ENCODE data around the gene C19orf44. TPM values are rescaled to one million over a fixed set of nuclear protein-coding genes. Genes with fewer than 3 reads are reported as not detected.
A peak's percentile ranks its signal among the peaks of the same experiment; 100 is the strongest.
"Not testable (repeated sequence)": the region's sequence is repeated elsewhere in the genome, so short reads cannot be mapped to it uniquely, and the experiment has no call there.

Gene C19orf44
- total and polyA plus RNA-seq, 2 experiments from 2014 or later: 2.5 to 5.9 TPM

- H3K79me2 ChIP-seq (replicated peaks; ENCODE audit: insufficient read depth); H3K9me3 Mint-ChIP-seq: not testable (repeated sequence)
Measured at GRCh38 chr19:16486476-16486875, 9.7 kb upstream of the C19orf44 start.

GRCh38 chr19:16496613-16496983 is 404 bp downstream of the C19orf44 start:
- Histone ChIP-seq H3K4me2 (peak overlapping the region; percentile 78), H4K20me1 (replicated peaks; ENCODE audit: insufficient read depth) (no peaks in the 10 kb centered on the region), H3K27me3 (ENCODE audit: insufficient read depth) (no peaks in the 10 kb centered on the region), H3K36me3 (ENCODE audit: insufficient read depth) (no peaks in the 10 kb centered on the region), H2AFZ (peak overlapping the region; percentile 90), H3K4me1 (ENCODE audit: insufficient read depth) (peaks cover 5% of the 10 kb centered on the region; the same call in 1 of the 2 replicates), H3K27ac (ENCODE audit: low read depth) (no peak overlapping the region), H3K4me3 (peak overlapping the region; percentile 83), H3K9me2 (ENCODE audit: insufficient read depth) (no peaks in the 10 kb centered on the region), H3K79me2 (replicated peaks; ENCODE audit: insufficient read depth) (peaks cover 7% of the 10 kb centered on the region; the same call in 1 of the 2 replicates), H3F3A (replicated peaks; ENCODE audit: low read depth) (0 out of 2 replicates have a peak, but pooled peaks cover 2% of the 10 kb centered on the region)
- no peaks in the 10 kb centered on the region for H3K27me3 Mint-ChIP-seq (ENCODE audit: insufficient read depth, low read depth, poor library complexity)
- H3K4me1 Mint-ChIP-seq: peaks cover 6% of the 10 kb centered on the region
- DNase-seq (ENCODE audit: low spot score) (peak; percentile 18), ATAC-seq (no peak)
- H3K36me3 Mint-ChIP-seq (ENCODE audit: low read depth): peaks cover 5% of the 10 kb centered on the region; the same call in 2 of the 3 replicates
- no peaks in the 10 kb centered on the region for H3K9me3 Mint-ChIP-seq
- peak overlapping the region; percentile 91 for H3K4me3 Mint-ChIP-seq
- H3K27ac Mint-ChIP-seq: 0 out of 2 replicates have a peak overlapping the region, but pooled peaks have one; percentile 40
- TF ChIP-seq STAT1 (IDR thresholded peaks at IDR 0.05; ENCODE audit: unreplicated experiment): no peak
- TF ChIP-seq CREB1 (CRISPR knock-in tag; IDR thresholded peaks at IDR 0.05; ENCODE audit: low read depth): no peak
- TF ChIP-seq ZNF114 (CRISPR knock-in tag; IDR thresholded peaks at IDR 0.05): no peak
- TF ChIP-seq NANOG (IDR thresholded peaks at IDR 0.05; ENCODE audit: borderline replicate concordance): no peak
- TF ChIP-seq ZNF331 (CRISPR knock-in tag; IDR thresholded peaks at IDR 0.05; ENCODE audit: low read depth): no peak
- no peak for TF ChIP-seq JUNB (IDR thresholded peaks at IDR 0.05; ENCODE audit: unreplicated experiment)
- TF ChIP-seq CTCF (conservative IDR thresholded peaks at IDR 0.05; ENCODE audit: low read depth in 2 of 2): no peak
- no peak for TF ChIP-seq POLR2AphosphoS5 (IDR thresholded peaks at IDR 0.05; ENCODE audit: low read depth)
- no peak for TF ChIP-seq ETS1 (IDR thresholded peaks at IDR 0.05)
- no peak for TF ChIP-seq REST (IDR thresholded peaks at IDR 0.05; ENCODE audit: unreplicated experiment)
- no peak for TF ChIP-seq EZH2phosphoT487 (IDR thresholded peaks at IDR 0.05; ENCODE audit: unreplicated experiment)

More at GRCh38 chr19:16486476-16486875, 9.7 kb upstream of the C19orf44 start:
- not testable (repeated sequence) for H3K4me1 ChIP-seq (ENCODE audit: insufficient read depth); H3K4me1 Mint-ChIP-seq; H3K36me3 Mint-ChIP-seq (ENCODE audit: low read depth); H3K27ac ChIP-seq (ENCODE audit: low read depth); H2AFZ ChIP-seq; H3K27me3 Mint-ChIP-seq (ENCODE audit: insufficient read depth, low read depth, poor library complexity); H3K27ac Mint-ChIP-seq; H3K9me2 ChIP-seq (ENCODE audit: insufficient read depth); H3K27me3 ChIP-seq (ENCODE audit: insufficient read depth); H4K20me1 ChIP-seq (replicated peaks; ENCODE audit: insufficient read depth); H3F3A ChIP-seq (replicated peaks; ENCODE audit: low read depth); DNase-seq (ENCODE audit: low spot score); H3K36me3 ChIP-seq (ENCODE audit: insufficient read depth); ATAC-seq; H3K4me3 ChIP-seq; H3K4me3 Mint-ChIP-seq
- H3K4me2 ChIP-seq: 0 out of 2 replicates have a peak overlapping the region, but pooled peaks have one; percentile 20
